Measurements from ENCODE around the gene PIP5K1B. TPM values are rescaled to one million over a fixed set of nuclear protein-coding genes. Genes with fewer than 3 reads are reported as not detected.

Gene PIP5K1B
- total RNA-seq, 6 donors from 2014 or later = 22.4 to 76.8 (median 47.2) TPM

DNA sequence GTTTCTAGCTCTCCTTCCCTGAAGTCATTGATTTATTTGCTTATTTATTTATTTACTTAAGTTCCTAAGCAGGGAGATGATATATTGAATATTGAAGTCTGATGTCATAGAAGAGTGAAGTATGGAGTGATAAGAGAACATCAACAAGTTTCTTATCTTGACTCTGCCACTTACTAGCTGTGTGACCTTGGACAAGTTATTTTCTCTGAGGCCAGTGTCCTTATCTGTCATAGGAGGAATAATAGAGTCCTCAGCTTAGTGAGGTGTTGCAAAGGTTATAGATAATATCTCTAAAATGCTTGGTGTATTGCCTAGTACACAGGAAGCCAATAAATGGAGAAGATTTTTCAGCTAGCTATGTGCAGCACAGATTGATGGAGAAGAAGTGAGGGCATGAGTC is 32.4 kb upstream of the PIP5K1B start:
- TF ChIP-seq POLR2A (IDR thresholded peaks at IDR 0.05) (no peak), POLR2AphosphoS5 (IDR thresholded peaks at IDR 0.05) (no peak), EP300 (IDR thresholded peaks at IDR 0.05) (no peak)
- TF ChIP-seq, protein P1, sequence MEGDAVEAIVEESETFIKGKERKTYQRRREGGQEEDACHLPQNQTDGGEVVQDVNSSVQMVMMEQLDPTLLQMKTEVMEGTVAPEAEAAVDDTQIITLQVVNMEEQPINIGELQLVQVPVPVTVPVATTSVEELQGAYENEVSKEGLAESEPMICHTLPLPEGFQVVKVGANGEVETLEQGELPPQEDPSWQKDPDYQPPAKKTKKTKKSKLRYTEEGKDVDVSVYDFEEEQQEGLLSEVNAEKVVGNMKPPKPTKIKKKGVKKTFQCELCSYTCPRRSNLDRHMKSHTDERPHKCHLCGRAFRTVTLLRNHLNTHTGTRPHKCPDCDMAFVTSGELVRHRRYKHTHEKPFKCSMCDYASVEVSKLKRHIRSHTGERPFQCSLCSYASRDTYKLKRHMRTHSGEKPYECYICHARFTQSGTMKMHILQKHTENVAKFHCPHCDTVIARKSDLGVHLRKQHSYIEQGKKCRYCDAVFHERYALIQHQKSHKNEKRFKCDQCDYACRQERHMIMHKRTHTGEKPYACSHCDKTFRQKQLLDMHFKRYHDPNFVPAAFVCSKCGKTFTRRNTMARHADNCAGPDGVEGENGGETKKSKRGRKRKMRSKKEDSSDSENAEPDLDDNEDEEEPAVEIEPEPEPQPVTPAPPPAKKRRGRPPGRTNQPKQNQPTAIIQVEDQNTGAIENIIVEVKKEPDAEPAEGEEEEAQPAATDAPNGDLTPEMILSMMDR (IDR thresholded peaks at IDR 0.05) = no peak
- no peak for ATAC-seq (ENCODE audit: low FRiP score in 2 of 2)
- no peaks in the 10 kb centered on the region for H3K9me3 ChIP-seq

GRCh38 chr9:68678430-68678829 is 26.6 kb upstream of the PIP5K1B start:
- WGBS, 2 donors = 38 to 59% methylated on average over 5 of the region's 5 CpGs
- no peak for DNase-seq
- no peaks in the 10 kb centered on the region for H3K4me1 ChIP-seq
- no peak for ATAC-seq (ENCODE audit: low FRiP score in 2 of 2)
- no peak for TF ChIP-seq EP300 (IDR thresholded peaks at IDR 0.05)
- no peak for TF ChIP-seq POLR2AphosphoS5 (IDR thresholded peaks at IDR 0.05)
- TF ChIP-seq, protein P1 (IDR thresholded peaks at IDR 0.05) = no peak
- TF ChIP-seq POLR2A (IDR thresholded peaks at IDR 0.05) = no peak
- H3K36me3 ChIP-seq = no peaks in the 10 kb centered on the region
- no peak overlapping the region for H3K27ac ChIP-seq
- H3K9me3 ChIP-seq = no peaks in the 10 kb centered on the region
- H3K4me3 ChIP-seq = no peak overlapping the region
- H3K27me3 ChIP-seq = no peaks in the 10 kb centered on the region

More for the DNA sequence above, 32.4 kb upstream of the PIP5K1B start:
- no peak for DNase-seq
- no peaks in the 10 kb centered on the region for H3K36me3 ChIP-seq
- no peak overlapping the region for H3K4me3 ChIP-seq
- H3K27me3 ChIP-seq = no peaks in the 10 kb centered on the region
- H3K27ac ChIP-seq = no peak overlapping the region
- H3K4me1 ChIP-seq = peaks cover 0 to 5% (median 0%) of the 10 kb centered on the region in 4 donors

DNA sequence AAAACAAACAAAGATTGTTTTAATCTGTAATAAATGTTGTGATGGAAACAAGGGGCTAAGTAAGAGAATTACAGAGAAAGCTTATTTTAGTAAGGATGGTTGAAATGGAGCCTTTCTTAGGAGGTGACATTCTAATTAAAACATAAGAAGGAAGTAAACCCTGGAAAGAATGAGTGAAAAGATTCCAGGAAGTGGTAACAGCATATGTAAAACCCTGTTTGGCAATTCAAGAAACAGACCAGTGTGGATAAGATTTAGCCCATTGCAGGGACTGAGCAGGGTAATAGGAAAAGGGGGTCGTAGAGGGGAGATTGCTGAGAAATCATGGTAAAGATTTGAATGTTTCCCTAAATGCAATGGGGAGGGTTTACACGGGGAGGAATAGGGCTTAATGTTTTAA is 21.6 kb upstream of the PIP5K1B start:
- no peak overlapping the region for H3K4me3 ChIP-seq
- no peak for DNase-seq
- TF ChIP-seq, protein P1 (IDR thresholded peaks at IDR 0.05) = no peak
- no peak for TF ChIP-seq EP300 (IDR thresholded peaks at IDR 0.05)
- H3K4me1 ChIP-seq = no peaks in the 10 kb centered on the region
- H3K9me3 ChIP-seq = no peaks in the 10 kb centered on the region
- WGBS, 2 donors = 48 to 52% methylated on average over 2 of the region's 2 CpGs
- H3K27me3 ChIP-seq = no peaks in the 10 kb centered on the region
- ATAC-seq (ENCODE audit: low FRiP score in 2 of 2) = no peak
- H3K36me3 ChIP-seq = no peaks in the 10 kb centered on the region
- no peak overlapping the region for H3K27ac ChIP-seq

- no peak for DNase-seq
- no peak for ATAC-seq (ENCODE audit: low FRiP score in 2 of 2)
- TF ChIP-seq POLR2AphosphoS5 (IDR thresholded peaks at IDR 0.05) (no peak), POLR2A (IDR thresholded peaks at IDR 0.05) (no peak), EP300 (IDR thresholded peaks at IDR 0.05) (no peak)
- TF ChIP-seq, protein P1 (IDR thresholded peaks at IDR 0.05) = no peak
- Histone ChIP-seq H3K27me3 (no peaks in the 10 kb centered on the region), H3K9me3 (no peaks in the 10 kb centered on the region), H3K27ac (no peak overlapping the region), H3K36me3 (no peaks in the 10 kb centered on the region), H3K4me3 (no peak overlapping the region), H3K4me1 (no peaks in the 10 kb centered on the region)
- WGBS, 2 donors = 92 to 94% methylated on average over 3 of the region's 3 CpGs
These were observed 19.8 kb upstream of the PIP5K1B start for GRCh38 chr9:68685213-68685612.

DNA sequence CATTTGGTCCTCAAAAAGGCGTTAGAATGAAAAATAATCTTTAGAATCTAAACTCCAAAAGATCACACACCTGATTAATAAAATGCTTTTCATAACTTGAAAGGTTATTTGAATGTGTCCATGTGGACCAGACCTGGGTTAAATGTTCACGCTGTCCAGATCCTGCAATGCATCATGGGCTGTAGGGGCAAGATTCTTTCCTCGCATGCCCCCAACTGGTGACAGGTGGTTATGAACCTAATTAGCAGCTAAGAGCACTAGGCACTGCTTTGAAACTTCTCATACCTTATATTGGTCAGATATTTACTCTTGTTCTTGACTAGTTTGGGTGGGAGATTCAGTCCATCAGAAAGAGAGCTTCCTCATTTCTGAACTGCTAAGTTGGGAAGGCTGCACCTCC is 19.3 kb upstream of the PIP5K1B start:
- DNase-seq (peak in 1 of 2 donors; percentile 48), ATAC-seq (ENCODE audit: low FRiP score in 2 of 2) (peak; percentile 61 to 71)
- H3K36me3 ChIP-seq = no peaks in the 10 kb centered on the region
- H3K9me3 ChIP-seq = no peaks in the 10 kb centered on the region
- 49 to 64% methylated on average over 3 of the region's 3 CpGs for whole genome bisulfite sequencing, 2 donors
- H3K4me1 ChIP-seq = no peaks in the 10 kb centered on the region
- no peaks in the 10 kb centered on the region for H3K27me3 ChIP-seq
- H3K27ac ChIP-seq = no peak overlapping the region
- H3K4me3 ChIP-seq = no peak overlapping the region
- TF ChIP-seq, protein P1 (IDR thresholded peaks at IDR 0.05) = peak; percentile 17 to 42 (median 34)
- TF ChIP-seq POLR2A (IDR thresholded peaks at IDR 0.05) = no peak
